Measurements from ENCODE around the gene AP2A1. TPM values are rescaled to one million over a fixed set of nuclear protein-coding genes. Genes with fewer than 3 reads are reported as not detected.

AP2A1 gene
- total and polyA plus RNA-seq, 2 donors (not counting 3 experiments of a cell fraction or from before 2014, with no cell fraction given): 108 to 113 TPM

GRCh38 chr19:49781394-49781793 is 14.6 kb downstream of the AP2A1 start:
- ChIA-PET CTCF (no interaction called here), POLR2A (no interaction called here)
- FAIRE-seq (no peak), DNase-seq (ENCODE audit: low read depth, low spot score) (no peak)
- no TSS peak for BruUV-seq (replicated peaks)
- Histone ChIP-seq H3K27ac (ENCODE audit: insufficient read depth, low read depth, low read length) (no peak overlapping the region), H3K4me3 (replicated peaks in 1 of 3; ENCODE audit: insufficient read depth in 1 of 3, low read depth in 1 of 3, low read length in 3 of 3) (no peak overlapping the region), H3K9ac (replicated peaks; ENCODE audit: extremely low read depth, insufficient read depth, low read length) (no peak overlapping the region), H3K79me2 (ENCODE audit: control insufficient read depth, insufficient read depth, low read length) (peaks cover under 1% of the 10 kb centered on the region), H3K4me2 (ENCODE audit: insufficient read depth, low read length) (no peak overlapping the region), H3K9me1 (replicated peaks; ENCODE audit: control insufficient read depth, extremely low read depth, insufficient read depth, low read length) (no peaks in the 10 kb centered on the region), H2AFZ (ENCODE audit: low read depth, low read length) (no peak overlapping the region), H4K20me1 (replicated peaks; ENCODE audit: control insufficient read depth, extremely low read depth, insufficient read depth, low read length) (no peaks in the 10 kb centered on the region), H3K27me3 (ENCODE audit: control insufficient read depth in 2 of 2, insufficient read depth in 2 of 2, low read length in 2 of 2) (no peaks in the 10 kb centered on the region), H3K36me3 (ENCODE audit: control insufficient read depth in 2 of 2, extremely low read depth in 1 of 2, insufficient read depth in 2 of 2, low read length in 2 of 2) (peaks cover 0 to 9% of the 10 kb centered on the region in 2 experiments), H3K9me3 (replicated peaks; ENCODE audit: control insufficient read depth, insufficient read depth, low read length) (no peaks in the 10 kb centered on the region), H3K4me1 (ENCODE audit: control insufficient read depth, extremely low read depth, insufficient read depth, low read length) (no peaks in the 10 kb centered on the region)
- no peak for TF ChIP-seq GATA2 (IDR thresholded peaks at IDR 0.05; ENCODE audit: insufficient read depth, insufficient read length, low read depth, low read length)
- no peak for TF ChIP-seq FOS (IDR thresholded peaks at IDR 0.05; ENCODE audit: borderline replicate concordance, insufficient read depth, low read length)
- TF ChIP-seq MAX (IDR thresholded peaks at IDR 0.05; ENCODE audit: insufficient read depth, insufficient read length): no peak
- no peak for TF ChIP-seq POLR2A (IDR thresholded peaks at IDR 0.05; ENCODE audit: low read depth, low read length)
- TF ChIP-seq POLR2AphosphoS5 (IDR thresholded peaks at IDR 0.05; ENCODE audit: insufficient read depth, low read depth, low read length): no peak
- no peak for TF ChIP-seq JUN (IDR thresholded peaks at IDR 0.05; ENCODE audit: borderline replicate concordance, insufficient read depth, insufficient read length, low read depth)
- TF ChIP-seq EZH2 (IDR thresholded peaks at IDR 0.05; ENCODE audit: borderline replicate concordance, low read depth, low read length, severe bottlenecking): no peak
- TF ChIP-seq CTCF (IDR thresholded peaks at IDR 0.05; ENCODE audit: extremely low read depth in 1 of 2, insufficient read depth in 1 of 2, low read depth in 1 of 2, low read length in 2 of 2): no peak
- TF ChIP-seq MYC (IDR thresholded peaks at IDR 0.05; ENCODE audit: low read depth, low read length): no peak
- intact Hi-C loops (cut with micrococcal nuclease): no loop called here
- dilution Hi-C loops (cut with MboI; ENCODE audit: extremely low pct_ligation_motif_present, low sequenced_read_pairs): no loop called here
